GM21576 (cell line): ENCODE results near the gene WDR88.
"Not testable (repeated sequence)": the region's sequence is repeated elsewhere in the genome, so short reads cannot be mapped to it uniquely, and the experiment has no call there.

Experiments used
- ATAC-seq: cut with Tn5 transposase; IDR thresholded peaks from one replicate; pipeline ENCODE4 v1.9.1; 2021; ENCODE audit warnings: mild to moderate bottlenecking, moderate library complexity; ENCODE audit not compliant: unreplicated experiment

WDR88 gene

GRCh38 chr19:33132021-33132420, at the start of gene WDR88:
WDR88 (plus strand) TSS chr19:33132114; CDS start chr19:33132170, 56 bp downstream.
- no peak for ATAC-seq

DNA sequence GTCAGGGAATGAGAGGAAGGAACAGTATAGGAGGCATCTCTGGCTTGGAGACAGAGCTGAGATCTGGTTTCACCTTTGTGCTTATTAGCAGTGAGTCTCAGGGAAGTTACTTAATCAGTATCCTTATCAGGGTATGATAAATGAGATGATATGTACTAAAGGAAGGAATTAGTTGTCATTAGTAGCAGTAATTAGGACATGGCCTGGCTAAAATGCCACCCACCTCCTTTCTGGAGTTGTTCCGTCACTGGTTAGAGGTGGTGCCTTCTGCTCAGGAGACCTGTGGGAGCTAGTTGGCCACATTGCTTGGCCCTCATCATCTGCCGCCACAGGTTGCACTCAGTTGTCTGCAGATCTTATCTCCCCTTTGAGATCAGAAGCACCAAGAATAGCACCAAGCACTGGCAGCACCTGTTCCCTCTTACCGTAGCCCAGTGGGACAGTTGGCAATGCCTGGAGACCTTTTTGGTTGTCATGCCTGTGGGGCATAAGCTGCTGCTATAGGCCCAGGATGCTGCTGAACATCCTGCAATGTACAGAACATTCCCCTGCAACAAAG, 46.3 kb upstream of the WDR88 start:
- ATAC-seq = no peak

DNA sequence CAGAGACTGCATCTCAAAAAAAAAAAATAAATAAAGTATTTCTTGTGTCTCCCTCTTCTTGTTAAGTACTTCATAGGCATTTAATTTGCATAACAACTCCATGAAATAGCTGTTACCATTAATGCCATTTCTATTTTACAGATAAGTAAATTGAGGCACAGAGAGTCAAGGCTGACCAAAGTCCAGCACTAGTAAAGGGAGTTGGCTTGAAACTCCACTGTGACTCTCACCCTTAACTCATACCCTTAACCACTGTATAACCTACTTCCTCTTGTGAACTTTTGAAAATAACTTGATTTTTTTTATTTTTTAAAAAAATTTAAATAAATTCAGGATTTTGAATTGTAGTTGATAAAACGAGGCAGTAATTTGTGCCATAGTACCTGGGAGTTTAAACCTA, 45.0 kb upstream of the WDR88 start:
- ATAC-seq = no peak

DNA sequence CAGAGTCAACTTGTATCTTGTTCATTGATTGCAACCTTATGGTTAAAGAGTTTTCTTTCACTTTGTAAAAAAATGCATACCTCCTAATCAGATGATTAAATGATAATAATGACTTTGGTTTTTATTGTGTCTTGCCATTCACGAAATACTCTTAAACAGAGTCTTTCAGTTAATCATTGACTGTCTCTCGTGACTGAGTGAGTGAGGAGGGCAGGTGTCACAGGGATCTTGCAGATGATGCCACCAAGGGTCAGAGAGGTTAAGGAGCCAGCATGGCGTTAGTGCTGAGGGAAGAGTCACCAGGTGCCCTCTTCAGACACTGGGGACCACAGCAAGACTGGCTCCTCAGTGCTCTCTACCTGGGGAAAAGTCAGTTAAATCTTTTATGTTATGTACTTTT, 42.9 kb upstream of the WDR88 start:
- ATAC-seq = no peak

GRCh38 chr19:33090179-33090578, 41.7 kb upstream of the WDR88 start:
- ATAC-seq = no peak

DNA sequence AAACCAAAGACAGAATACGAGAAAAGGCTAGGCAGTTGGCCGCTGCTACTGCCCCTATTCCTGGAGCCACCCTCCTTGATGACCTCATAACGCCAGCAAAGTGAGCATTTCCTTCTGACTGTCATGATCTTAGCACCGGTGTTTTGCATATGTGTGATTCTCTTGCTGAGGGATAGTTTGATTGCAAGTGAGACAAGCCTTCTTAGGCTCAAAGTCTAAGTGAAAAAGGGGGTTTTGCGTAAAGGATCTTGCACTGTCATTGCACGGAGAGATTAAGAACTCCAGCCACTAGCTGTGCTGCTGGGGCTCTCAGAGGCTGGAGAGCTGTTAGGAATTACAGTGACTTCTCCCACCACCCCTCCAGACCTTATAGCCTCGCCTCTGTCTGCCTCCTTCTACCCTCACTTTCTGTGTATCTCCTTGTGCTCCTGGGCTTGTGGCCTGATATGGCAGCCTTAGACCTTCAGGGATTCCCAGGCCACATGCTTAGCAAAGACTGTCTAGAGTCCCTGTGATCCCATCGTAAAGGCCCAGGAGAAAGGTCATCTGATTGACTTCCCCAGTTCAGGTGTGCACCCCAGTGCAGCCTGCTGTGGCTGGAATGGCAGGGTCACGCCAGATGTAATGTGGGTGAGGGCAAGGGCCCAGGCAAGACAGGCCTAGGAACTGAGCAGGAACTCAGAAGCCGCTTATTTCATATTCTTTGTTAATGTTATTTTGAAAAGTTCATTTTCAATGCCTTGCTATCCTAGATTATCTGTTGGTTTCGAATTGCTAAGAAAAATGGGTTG, 38.3 kb upstream of the WDR88 start:
- no peak for ATAC-seq

GRCh38 chr19:33094436-33095067, 37.4 kb upstream of the WDR88 start:
- no peak for ATAC-seq

DNA sequence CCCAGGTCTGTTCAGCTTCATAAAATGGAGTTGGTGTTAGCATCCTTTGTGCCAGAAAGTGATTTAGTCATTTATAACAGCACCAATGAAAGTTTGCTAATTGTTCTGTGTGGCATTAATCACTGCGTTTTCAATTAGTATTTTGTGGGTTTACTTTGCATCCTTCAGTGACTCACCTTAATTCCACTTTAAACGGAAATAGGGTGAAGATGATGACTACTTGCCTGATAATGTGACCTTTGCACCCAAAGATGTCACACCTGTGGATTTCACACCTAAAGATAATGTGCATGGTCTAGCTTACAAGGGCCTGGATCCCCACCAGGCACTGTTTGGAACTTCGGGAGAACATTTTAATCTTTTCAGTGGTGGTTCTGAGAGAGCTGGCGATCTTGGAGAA, 35.9 kb upstream of the WDR88 start:
- no peak for ATAC-seq

DNA sequence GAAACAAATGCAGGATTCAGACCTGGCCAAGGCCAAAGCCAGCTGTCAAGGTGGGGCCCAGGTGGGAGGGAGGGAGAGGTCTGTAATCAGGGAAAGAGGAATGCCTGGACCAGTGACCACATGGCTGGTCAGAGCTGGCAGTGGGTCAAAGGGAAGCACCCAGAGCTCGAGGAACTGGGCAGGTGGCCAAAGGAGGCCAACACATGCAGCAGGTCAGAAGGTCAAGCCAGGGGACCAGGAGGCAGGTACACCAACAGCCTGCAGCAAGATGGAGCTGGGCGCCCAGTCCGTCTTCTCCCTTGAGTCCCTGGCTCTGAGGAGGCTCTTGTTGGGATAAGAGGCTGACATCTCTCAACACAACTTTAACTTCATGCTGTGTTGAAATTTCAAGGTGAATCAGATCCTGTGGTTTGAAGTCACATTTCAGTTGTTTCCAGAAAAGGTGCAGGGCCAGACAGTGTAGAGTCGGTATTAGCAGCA, 33.8 kb upstream of the WDR88 start:
- ATAC-seq = no peak

DNA sequence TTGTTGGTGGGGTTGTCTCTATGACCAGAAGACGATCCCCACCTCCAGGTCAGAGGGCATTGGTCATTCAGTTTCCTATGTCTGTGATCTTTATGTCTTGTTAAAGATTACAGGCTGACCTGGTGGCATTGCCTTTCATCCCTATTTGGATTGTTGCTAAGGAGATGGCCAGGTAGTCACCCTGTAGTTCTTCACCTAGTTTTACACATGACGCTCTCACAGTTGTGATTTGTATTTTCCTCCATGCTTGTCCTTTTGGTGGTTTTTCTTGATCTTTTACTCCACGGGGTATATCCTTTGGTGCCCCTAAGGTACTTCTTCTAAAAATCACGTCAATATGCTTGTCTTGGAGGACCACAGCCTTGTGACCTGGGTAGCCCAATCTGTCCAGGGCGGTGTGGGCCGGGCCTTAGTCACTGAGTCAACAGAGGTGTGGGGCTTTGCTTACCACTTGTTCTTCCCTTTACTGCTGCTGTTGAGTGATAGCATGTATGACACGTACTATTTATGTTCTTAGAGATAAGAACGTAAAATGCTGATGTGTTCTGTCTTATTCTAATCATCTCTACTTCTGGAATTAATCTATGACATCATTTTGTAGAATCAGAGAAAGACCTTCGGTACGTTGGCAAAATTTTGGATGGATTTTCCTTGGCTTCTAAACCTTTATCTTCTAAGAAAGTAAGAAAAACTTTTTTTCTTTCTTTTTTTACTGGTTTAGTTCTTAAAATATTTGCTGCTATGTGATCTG, 30.8 kb upstream of the WDR88 start:
- ATAC-seq = no peak

DNA sequence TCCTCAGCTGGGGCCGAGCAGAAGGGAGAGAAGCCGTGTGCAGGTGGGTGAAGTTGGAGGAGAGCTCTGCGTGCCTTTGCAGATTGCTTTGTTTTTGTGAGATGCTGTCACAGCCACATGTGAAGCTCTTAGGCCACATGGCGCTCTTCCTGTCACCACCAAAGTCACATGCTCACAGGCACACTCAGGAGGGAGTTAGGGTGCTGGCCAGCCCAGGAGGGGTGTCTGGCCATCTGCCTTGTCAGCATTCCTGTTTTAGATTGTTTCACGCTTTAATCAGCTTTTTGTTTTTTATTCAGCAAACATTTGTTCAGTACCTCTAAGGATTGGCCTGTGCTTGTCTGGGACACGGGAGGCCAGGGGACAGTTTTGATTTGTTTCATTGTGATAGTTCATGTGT, 29.0 kb upstream of the WDR88 start:
- no peak for ATAC-seq

DNA sequence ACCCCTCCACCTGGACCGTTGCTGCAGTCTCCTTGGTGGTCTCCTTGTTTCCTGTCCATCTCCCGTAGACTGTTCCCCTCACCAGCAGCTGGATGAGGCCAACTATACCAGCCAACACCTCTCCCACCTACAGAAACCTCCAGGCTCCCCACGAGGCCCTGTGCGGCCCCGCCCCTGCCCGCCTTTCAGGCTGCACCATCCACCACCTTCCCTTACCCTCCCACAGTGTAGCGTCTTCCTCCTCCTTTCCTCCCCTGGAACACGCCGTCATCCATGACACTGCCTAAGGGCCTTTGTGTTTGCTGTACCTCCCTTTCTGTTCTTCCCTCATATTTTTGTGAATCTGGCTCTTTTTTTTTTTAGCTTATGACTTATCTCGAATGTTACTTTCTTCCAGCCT, 23.8 kb upstream of the WDR88 start:
- no peak for ATAC-seq

DNA sequence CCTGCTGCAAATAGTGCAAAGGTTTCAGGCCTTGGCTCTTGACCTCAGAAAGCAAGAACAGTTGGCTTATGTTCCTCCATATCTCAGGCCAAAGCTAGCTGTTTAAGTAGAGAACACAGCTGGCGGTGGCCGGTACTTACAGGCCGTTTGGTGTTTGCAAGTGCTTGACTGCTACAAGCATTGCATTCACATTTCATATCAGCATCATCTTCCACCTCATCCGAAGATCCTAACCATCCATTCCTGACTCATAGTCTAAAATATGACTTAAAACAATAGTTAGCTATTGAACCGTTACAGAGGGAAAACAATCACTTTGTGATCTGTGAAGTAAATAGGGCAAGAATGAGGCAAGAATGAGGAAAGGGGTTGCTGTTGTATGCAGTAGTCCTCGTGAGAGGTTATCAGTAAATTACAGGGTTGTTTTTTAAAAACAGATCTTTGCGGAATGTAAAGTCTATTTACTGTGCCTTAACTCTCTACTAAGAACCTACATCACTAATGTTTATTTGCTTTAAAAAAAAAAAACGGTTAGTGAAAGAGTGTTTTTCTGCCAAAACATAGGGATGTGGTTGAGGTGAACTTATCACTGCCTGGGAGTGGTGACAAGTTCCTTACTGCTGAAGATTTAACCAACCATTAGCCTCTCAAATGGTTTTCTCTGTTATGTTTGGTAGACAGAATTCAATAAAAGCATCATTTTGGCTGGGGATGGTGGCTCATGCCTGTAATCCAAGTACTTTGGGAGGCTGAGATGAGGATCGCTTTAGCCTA, 21.6 kb upstream of the WDR88 start:
- no peak for ATAC-seq

GRCh38 chr19:33111587-33111986, 20.3 kb upstream of the WDR88 start:
- ATAC-seq = no peak

- ATAC-seq = no peak
Observed at GRCh38 chr19:33114312-33114711, 17.6 kb upstream of the WDR88 start.

DNA sequence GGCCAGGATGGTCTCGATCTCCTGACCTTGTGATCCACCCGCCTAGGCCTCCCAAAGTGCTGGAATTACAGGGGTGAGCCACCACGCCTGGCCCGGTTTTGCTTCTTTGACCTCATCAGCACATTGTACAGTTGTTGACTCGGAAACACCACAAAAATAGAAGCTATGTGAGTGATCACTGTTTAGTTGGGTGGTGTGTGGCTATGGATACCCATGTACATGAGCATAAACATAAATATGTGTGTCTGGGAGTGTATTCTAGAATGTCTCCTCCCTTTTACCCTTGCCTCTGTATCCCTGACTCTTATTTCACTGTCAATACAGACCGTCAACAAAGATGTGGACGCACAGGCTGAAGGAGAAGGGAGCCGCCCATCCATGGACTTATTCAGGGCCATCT, 14.4 kb upstream of the WDR88 start:
- ATAC-seq = no peak

DNA sequence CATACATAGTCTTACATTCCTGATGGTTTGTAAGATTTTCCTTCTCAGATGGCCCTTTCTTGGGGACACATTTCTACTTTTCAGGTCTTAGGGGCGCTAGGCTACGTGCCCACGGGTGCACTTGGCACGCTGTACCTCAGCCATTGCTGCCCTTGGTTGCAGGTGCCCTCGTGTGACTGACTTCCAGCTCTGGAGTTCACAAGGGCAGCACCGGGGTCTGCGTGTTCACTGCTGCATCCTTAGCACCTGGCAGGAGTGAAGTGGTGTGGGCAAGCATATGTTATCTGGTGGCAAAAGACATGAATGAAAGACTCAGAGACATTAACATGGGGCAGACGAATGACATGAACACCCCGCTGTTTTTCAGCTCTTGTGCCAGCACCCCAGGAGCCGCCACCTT, 13.3 kb upstream of the WDR88 start:
- no peak for ATAC-seq

DNA sequence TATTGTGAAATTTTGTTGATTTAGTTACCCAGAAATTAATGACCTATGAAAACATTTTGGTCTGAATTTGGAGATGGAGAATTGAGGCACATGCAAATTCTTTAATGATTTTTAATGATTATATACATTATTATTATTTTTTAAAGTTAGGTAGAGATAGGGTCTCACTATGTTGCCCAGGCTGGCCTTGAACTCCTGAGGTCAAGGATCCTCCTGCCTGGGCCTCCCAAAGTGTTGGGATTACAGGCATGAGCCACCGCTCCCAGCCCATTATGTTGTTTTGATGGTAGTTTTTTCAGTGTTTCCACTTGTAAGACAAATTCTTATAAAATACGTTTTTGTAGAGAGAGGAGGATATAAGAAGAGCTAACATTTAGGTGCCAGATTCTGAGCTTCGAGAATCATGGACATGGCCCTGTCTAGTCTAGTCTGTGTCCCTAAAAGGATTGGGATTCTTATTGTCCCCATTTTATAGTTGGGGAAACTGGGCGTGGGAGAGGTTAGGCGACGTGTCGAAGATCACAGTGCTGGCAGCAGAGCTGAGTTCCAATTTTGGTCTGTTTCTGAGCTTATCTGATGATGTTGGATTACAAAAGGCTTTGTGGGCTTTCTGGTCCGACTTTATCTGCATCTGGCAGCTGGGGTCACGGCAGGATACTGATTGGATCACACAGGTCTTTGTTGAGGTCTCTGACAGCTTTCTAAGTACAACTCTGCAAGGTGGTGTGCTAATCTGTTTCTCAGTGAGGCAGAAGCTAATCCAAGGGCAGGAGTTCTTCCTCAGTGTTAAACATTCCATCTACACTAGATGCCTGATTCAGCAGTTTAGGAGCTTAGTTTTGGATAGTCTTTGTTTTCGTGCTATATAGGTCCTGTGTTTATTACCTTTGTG, 7.5 kb upstream of the WDR88 start:
- ATAC-seq = no peak

DNA sequence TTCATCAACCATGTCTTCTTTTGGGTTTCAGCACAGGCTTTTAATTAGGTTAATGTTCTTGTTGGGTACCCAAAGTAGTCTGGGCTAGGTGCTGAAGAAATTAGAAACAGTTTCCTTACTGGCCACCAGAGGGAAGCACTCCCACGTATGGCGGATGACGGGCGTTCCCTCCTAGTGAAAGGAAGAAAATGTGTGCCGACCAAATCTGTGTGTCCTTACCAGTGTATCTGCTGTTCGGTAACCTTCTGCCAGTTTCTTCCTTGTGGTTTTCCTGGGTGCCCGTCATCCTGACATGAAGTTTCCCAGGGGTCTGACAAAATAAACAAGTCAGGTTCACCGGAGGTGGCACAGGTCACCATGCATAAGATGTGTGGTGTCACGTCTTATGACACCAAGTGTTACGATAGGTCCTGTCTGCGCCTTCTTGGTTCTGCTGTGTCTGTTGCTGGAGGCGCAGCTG, 6.0 kb upstream of the WDR88 start:
- peak; percentile 56 for ATAC-seq

DNA sequence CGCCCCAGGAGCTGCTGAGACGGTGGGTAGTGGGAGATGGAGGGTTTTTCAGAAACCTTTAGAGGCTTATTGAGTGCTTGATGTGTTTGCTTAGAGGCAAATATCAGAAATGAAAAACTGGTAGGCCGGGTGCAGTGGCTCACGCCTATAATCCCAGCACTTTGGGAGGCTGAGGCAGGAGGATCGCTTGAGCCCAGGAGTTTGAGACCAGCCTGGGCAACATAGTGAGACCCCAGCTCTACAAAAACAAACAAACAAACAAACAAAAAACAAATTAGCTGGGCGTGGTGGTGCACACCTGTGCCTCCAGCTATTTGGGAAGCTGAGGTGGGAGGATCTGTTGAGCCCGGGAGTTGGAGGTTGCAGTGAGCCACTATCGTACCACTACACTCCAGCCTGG, 5.2 kb upstream of the WDR88 start:
- not testable (repeated sequence) for ATAC-seq
